Ovary (tissue), 9 donors: Measurements from ENCODE around the gene SCAPER. TPM values are rescaled to one million over a fixed set of nuclear protein-coding genes. Genes with fewer than 3 reads are reported as not detected.

ENCODE experiments used
- DNase-seq, 5 donors: peaks; one replicate each; pipeline ENCODE4 v3.0.0-alpha.2; 2019 to 2020
- H3K27ac ChIP-seq, 2 donors: fragments of 200-600 bp; one replicate each; pipeline versions ENCODE4 v1.5.1 to v1.8.0; 2019 to 2022
- H3K27me3 ChIP-seq: fragments of 200-600 bp; one replicate; pipeline ENCODE4 v1.8.0; 2022
- H3K36me3 ChIP-seq: fragments of 200-600 bp; sonication (generic); one replicate; pipeline ENCODE4 v1.5.1; 2019
- H3K4me1 ChIP-seq: one replicate; pipeline ENCODE4 v1.8.1; 2013; ENCODE audit warnings: mild to moderate bottlenecking, moderate library complexity; ENCODE audit not compliant: insufficient read depth
- H3K4me3 ChIP-seq: fragments of 200-600 bp; sonication (generic); one replicate; pipeline ENCODE4 v1.5.1; 2017
- H3K9me3 ChIP-seq, 2 donors: fragments of 200-600 bp in 1 of 2; sonication (generic) in 1 of 2; one replicate each; pipeline versions ENCODE4 v1.5.1 to v1.8.1; 2013 to 2019; ENCODE audit warnings: mild to moderate bottlenecking in 1 of 2, moderate library complexity in 1 of 2
- CTCF ChIP-seq, 3 donors: fragments of 450-650 bp in 2 of 3; fragments of 200-600 bp in 1 of 3; IDR thresholded peaks; one replicate each; pipeline versions ENCODE4 v1.5.1 to v1.8.0; 2016 to 2022; ENCODE audit warnings: antibody characterized with exemption in 3 of 3, mild to moderate bottlenecking in 1 of 3
- EP300 ChIP-seq: sonication (generic); formaldehyde crosslinking; IDR thresholded peaks from one replicate; pipeline ENCODE4 v1.6.1; 2017; ENCODE audit warnings: antibody characterized with exemption
- POLR2A ChIP-seq: fragments of 450-650 bp; IDR thresholded peaks from one replicate; pipeline ENCODE4 v1.6.1; 2017; ENCODE audit warnings: antibody characterized with exemption, mild to moderate bottlenecking, moderate library complexity
- WGBS, 3 donors: extraction: QIAGEN DNeasy Blood & Tissue Kit in 1 of 3; methylation state at CpG; one replicate each; pipeline versions ENCODE4 v1.1.5 to v1.1.7; 2013 to 2017; 5-methylcytosine and 5-hydroxymethylcytosine counted together
- intact Hi-C, 4 donors: fragments of 100-400 bp; cut with DNase I; formaldehyde crosslinking; loops; one replicate each; pipeline versions ENCODE4 v1.11.0 to v1.15.1; 2022 to 2023
- polyA plus RNA-seq, 2 donors: library from polyadenylated mRNA; stranded (reverse); fragments of 200-250 nt in 1 of 2; fragments of 350-450 nt in 1 of 2; fragmentation: Illumina TruSeq in 1 of 2; extraction: RNeasy Lipid Tissue Mini Kit (QIAGEN cat#74804) in 1 of 2; gene quantifications; one replicate each; pipeline ENCODE4 v1.2.3, GENCODE V29; 2013 to 2014
- total RNA-seq, 7 donors: library from RNA; depleted of rRNA in 2 of 7; stranded (reverse); fragments of >200 nt in 2 of 7; fragmentation: NEBNext Ultra II Directional in 3 of 7; extraction: Animal tissue kit (Norgen Biotek cat#: 25700) in 3 of 7; gene quantifications; one replicate each; pipeline versions ENCODE4 v1.1.0 to v1.2.4, GENCODE V29; 2016 to 2023
- donor health status: DM: no; HTN: no; CAD: no; lungs with moderate emphysema.
- donor health status: DM: no; HTN: no; CAD: no.
- donor health status: Bipolar disorder and iron deficiency.
- donor health status: DM: yes; HTN: yes; CAD: no.
- donor health status: DM: no; HTN: no; CAD: no.
- donor health status: DM: yes; HTN: yes; CAD: no.

Gene SCAPER
- total and polyA plus RNA-seq, 9 donors: 13.7 to 45.8 (median 27.9) TPM

DNA sequence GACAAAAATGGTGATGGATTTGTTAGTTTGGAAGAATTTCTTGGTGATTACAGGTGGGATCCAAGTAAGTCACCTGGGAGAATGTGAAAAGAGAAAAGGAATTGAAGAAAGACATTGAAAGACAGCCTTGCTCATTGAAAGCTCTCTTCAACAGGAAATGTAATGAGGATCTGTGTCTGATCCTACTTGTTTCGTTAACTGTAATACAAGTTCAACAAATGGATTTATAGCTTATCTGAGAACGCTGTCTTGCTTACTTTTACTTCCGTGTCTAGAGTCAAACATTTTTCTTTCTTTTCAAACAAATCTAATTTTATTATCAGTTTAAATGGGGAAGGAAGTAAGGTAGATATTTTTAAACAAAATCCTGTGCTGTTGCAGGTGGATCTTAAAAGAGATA is 42.3 kb upstream of the SCAPER start:
- WGBS, 3 donors: 78 to 82% (median 81%) methylated on average over 3 of the region's 3 CpGs
- DNase-seq: no peak
- TF ChIP-seq EP300 (no peak), POLR2A (no peak), CTCF (IDR thresholded peaks at IDR 0.05) (no peak)
- intact Hi-C loops: no loop called here
- Histone ChIP-seq H3K27me3 (no peaks in the 10 kb centered on the region), H3K27ac (no peak overlapping the region), H3K9me3 (no peaks in the 10 kb centered on the region), H3K4me3 (no peak overlapping the region), H3K4me1 (no peaks in the 10 kb centered on the region), H3K36me3 (no peaks in the 10 kb centered on the region)

- intact Hi-C loops: no loop called here
- no peaks in the 10 kb centered on the region for H3K9me3 ChIP-seq
These were observed 40.5 kb upstream of the SCAPER start for GRCh38 chr15:76945494-76946093.

DNA sequence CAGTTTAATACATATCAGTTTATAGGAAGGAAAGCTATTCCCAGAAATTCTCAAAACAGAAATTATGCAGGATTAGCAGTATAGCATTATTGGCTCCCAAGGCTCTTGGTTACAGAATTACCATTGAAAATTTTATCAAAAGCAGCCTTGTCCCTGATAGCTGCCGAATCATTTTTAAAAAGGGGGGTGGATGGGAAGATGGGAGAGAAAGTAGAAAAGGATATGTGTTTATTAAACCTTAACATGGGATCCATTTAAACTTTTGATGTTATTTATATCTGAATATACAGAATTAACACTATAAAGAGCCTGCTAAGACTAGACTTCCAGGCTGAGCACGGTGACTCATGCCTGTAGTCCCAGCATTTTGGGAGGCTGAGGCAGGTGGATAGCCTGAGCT is 37.2 kb upstream of the SCAPER start:
- WGBS, 3 donors: 71 to 80% (median 76%) methylated on average over 2 of the region's 2 CpGs
- no peaks in the 10 kb centered on the region for H3K9me3 ChIP-seq
- no peaks in the 10 kb centered on the region for H3K4me1 ChIP-seq
- intact Hi-C loops: no loop called here
- H3K4me3 ChIP-seq: no peak overlapping the region
- H3K27ac ChIP-seq: no peak overlapping the region
- no peaks in the 10 kb centered on the region for H3K36me3 ChIP-seq
- no peaks in the 10 kb centered on the region for H3K27me3 ChIP-seq
- no peak for DNase-seq
- TF ChIP-seq CTCF (IDR thresholded peaks at IDR 0.05) (no peak), POLR2A (no peak), EP300 (no peak)

More at GRCh38 chr15:76945494-76946093, 40.5 kb upstream of the SCAPER start:
- no peak for DNase-seq
- Histone ChIP-seq H3K4me3 (no peak overlapping the region), H3K27ac (no peak overlapping the region), H3K27me3 (no peaks in the 10 kb centered on the region), H3K36me3 (no peaks in the 10 kb centered on the region), H3K4me1 (no peaks in the 10 kb centered on the region)
- no peak for TF ChIP-seq POLR2A
- TF ChIP-seq CTCF (IDR thresholded peaks at IDR 0.05): no peak
- TF ChIP-seq EP300: no peak
- WGBS, 3 donors: 43 to 57% (median 51%) methylated on average over 2 of the region's 2 CpGs

DNA sequence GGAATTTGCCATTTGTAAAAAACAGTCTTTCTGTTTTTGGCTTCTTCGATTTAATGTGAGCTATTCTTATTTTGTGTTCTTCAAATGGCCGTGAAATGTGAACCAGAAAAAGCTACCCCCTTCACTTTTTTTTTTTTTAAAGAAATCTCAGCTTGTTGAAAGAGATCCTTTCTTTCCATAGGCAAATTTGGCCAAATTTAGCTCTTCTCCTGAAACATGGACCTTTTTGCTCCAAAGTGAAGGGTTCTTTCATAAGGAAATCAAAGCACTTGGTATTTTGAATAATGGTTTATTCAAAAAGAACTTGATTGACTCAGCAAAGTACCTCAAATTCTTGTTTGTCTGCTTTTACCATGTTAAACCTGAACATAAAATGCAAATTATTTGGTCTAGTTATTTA is 36.5 kb upstream of the SCAPER start:
- TF ChIP-seq EP300 (no peak), POLR2A (no peak), CTCF (IDR thresholded peaks at IDR 0.05) (no peak)
- no peaks in the 10 kb centered on the region for H3K9me3 ChIP-seq
- H3K27ac ChIP-seq: no peak overlapping the region
- no peak for DNase-seq
- no peaks in the 10 kb centered on the region for H3K27me3 ChIP-seq
- H3K36me3 ChIP-seq: no peaks in the 10 kb centered on the region
- no peaks in the 10 kb centered on the region for H3K4me1 ChIP-seq
- intact Hi-C loops: no loop called here
- WGBS, 3 donors: 20 to 45% (median 27%) methylated on average over 2 of the region's 2 CpGs
- H3K4me3 ChIP-seq: no peak overlapping the region
